Neuron (in vitro differentiated cells): Measurements from ENCODE around the gene KRT77.
"Not testable (repeated sequence)": the region's sequence is repeated elsewhere in the genome, so short reads cannot be mapped to it uniquely, and the experiment has no call there.

ENCODE experiments used
- H2AFZ ChIP-seq: one replicate; pipeline ENCODE4 v1.6.1; 2013; ENCODE audit warnings: low read depth, mild to moderate bottlenecking, inconsistent platforms, low read length, moderate library complexity
- H3K27me3 ChIP-seq: one replicate; pipeline ENCODE4 v1.6.1; 2013; ENCODE audit warnings: low read length; ENCODE audit not compliant: insufficient read depth
- H3K36me3 ChIP-seq: one replicate; pipeline ENCODE4 v1.6.1; 2013; ENCODE audit warnings: low read length; ENCODE audit not compliant: insufficient read depth
- H3K4me1 ChIP-seq: one replicate; pipeline ENCODE4 v1.6.1; 2013; ENCODE audit warnings: low read length; ENCODE audit not compliant: insufficient read depth
- H3K4me3 ChIP-seq: 2 replicates; pipeline ENCODE4 v1.5.1; 2013; ENCODE audit warnings: mild to moderate bottlenecking, low read length, moderate library complexity
- H3K9me3 ChIP-seq: one replicate; pipeline ENCODE4 v1.6.1; 2013; ENCODE audit warnings: low read length

The KRT77 gene

GRCh38 chr12:52703424-52703823, at the start of gene KRT77:
KRT77 (minus strand) TSS chr12:52703524; CDS start chr12:52703434, 90 bp downstream.
- no peaks in the 10 kb centered on the region for H3K27me3 ChIP-seq

GRCh38 chr12:52752516-52752915, 49.2 kb upstream of the KRT77 start:
- H3K36me3 ChIP-seq: no peaks in the 10 kb centered on the region
- no peaks in the 10 kb centered on the region for H3K4me1 ChIP-seq
- H3K27me3 ChIP-seq: peaks cover 3% of the 10 kb centered on the region

More at GRCh38 chr12:52703424-52703823, at the start of gene KRT77:
- Histone ChIP-seq H3K36me3 (no peaks in the 10 kb centered on the region), H3K4me3 (no peak within 1 kb of the TSS), H3K9me3 (no peaks in the 10 kb centered on the region), H3K4me1 (no peaks in the 10 kb centered on the region), H2AFZ (no peak within 1 kb of the TSS)

DNA sequence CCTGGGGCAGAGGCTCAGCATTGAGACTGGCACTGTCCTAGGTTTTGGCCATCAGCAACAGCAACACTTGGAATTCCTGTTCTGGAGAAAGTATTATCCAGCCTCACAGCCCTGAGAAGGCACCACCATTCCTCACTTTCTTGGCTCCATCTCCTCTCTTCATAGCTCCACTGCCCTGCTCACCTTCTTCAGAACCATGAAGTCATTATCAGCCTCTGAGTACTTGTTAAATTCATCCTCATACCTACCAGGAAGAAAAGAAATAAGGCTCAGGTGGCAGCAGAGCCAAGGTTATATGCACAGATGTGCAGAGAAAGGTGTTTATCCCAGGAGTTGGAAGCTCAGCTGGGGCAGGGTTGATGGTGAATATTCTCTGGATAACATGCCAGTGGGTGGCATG, 48.5 kb upstream of the KRT77 start:
- Histone ChIP-seq H3K27me3 (peaks cover 3% of the 10 kb centered on the region), H2AFZ (no peak overlapping the region), H3K36me3 (no peaks in the 10 kb centered on the region)

More at GRCh38 chr12:52752516-52752915, 49.2 kb upstream of the KRT77 start:
- Histone ChIP-seq H3K4me3 (no peak overlapping the region), H3K9me3 (no peaks in the 10 kb centered on the region), H2AFZ (no peak overlapping the region)

DNA sequence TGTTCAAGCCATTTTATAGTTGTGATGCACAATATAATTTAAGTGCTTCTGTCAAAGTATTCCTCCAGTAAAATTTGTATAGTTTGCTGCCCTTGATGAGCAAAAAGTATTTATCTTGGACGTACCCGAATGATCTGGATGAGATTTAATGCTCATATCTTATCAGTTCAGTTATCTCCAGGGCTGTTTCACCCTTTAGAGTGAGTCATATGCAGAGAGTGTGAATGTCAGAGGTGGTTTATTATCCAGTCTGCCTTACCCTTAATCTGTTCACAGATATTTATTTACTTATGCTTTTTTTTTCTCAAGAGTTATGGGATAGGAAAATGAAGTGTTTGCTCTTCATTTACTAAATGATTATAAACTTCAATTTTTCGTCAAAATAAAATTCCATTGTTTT, 47.2 kb upstream of the KRT77 start:
- H3K4me1 ChIP-seq, H3K27me3 ChIP-seq: not testable (repeated sequence)

More for the DNA sequence above, 48.5 kb upstream of the KRT77 start:
- no peaks in the 10 kb centered on the region for H3K4me1 ChIP-seq
- H3K4me3 ChIP-seq: no peak overlapping the region
- H3K9me3 ChIP-seq: no peaks in the 10 kb centered on the region

GRCh38 chr12:52749827-52750226, 46.5 kb upstream of the KRT77 start:
- Histone ChIP-seq H3K36me3 (no peaks in the 10 kb centered on the region), H3K9me3 (no peaks in the 10 kb centered on the region), H3K4me1 (no peaks in the 10 kb centered on the region), H2AFZ (no peak overlapping the region), H3K4me3 (no peak overlapping the region), H3K27me3 (peaks cover 3% of the 10 kb centered on the region)

More for the DNA sequence above, 47.2 kb upstream of the KRT77 start:
- H3K4me3 ChIP-seq, H3K36me3 ChIP-seq, H3K9me3 ChIP-seq, H2AFZ ChIP-seq: not testable (repeated sequence)

- Histone ChIP-seq H3K36me3 (no peaks in the 10 kb centered on the region), H2AFZ (no peak overlapping the region), H3K4me1 (no peaks in the 10 kb centered on the region), H3K4me3 (no peak overlapping the region), H3K9me3 (no peaks in the 10 kb centered on the region), H3K27me3 (peaks cover 3% of the 10 kb centered on the region)
These were observed 45.3 kb upstream of the KRT77 start for GRCh38 chr12:52748578-52748977.

GRCh38 chr12:52745554-52745953, 42.2 kb upstream of the KRT77 start:
- H3K27me3 ChIP-seq: peaks cover 3% of the 10 kb centered on the region
- no peaks in the 10 kb centered on the region for H3K36me3 ChIP-seq
- no peak overlapping the region for H3K4me3 ChIP-seq
- H2AFZ ChIP-seq: no peak overlapping the region
- H3K9me3 ChIP-seq: no peaks in the 10 kb centered on the region
- no peaks in the 10 kb centered on the region for H3K4me1 ChIP-seq

DNA sequence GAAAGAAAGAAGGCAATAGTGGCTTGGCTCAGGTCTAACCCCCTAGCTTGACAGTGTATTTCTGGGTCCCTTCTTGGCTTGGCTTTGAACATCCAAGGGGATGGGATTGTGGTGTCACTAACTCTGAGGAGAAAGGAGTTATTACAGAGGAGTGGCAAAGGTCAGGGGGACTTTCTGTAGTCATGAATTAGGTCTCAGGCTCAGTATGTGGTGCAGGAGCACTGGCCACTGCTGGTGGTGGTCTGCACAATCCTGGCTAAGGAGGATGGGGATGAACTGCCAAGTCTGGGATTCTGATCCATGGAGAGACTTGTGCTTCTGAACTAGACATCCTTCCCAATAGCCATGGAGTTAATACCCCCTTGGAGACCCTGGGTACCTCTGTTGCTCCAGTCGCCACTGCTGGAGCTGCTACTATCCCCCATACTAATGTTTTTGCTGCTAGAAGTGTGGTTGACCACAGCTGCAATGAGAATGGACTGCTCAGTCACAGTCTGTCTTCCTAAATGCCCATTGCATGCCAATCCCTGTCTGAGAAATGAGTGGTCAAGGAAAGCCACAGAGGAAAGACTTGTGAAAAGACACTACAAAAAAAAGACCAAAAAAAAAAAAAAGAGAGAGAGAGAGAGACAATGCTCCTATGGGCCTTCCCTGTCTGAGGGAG, 41.3 kb upstream of the KRT77 start:
- no peaks in the 10 kb centered on the region for H3K4me1 ChIP-seq
- H3K36me3 ChIP-seq: no peaks in the 10 kb centered on the region
- H3K27me3 ChIP-seq: peaks cover 3% of the 10 kb centered on the region

GRCh38 chr12:52742822-52743457, 39.6 kb upstream of the KRT77 start:
- no peaks in the 10 kb centered on the region for H3K27me3 ChIP-seq
- no peak overlapping the region for H2AFZ ChIP-seq
- no peak overlapping the region for H3K4me3 ChIP-seq
- no peaks in the 10 kb centered on the region for H3K36me3 ChIP-seq
- H3K4me1 ChIP-seq: no peaks in the 10 kb centered on the region
- H3K9me3 ChIP-seq: no peaks in the 10 kb centered on the region

More for the DNA sequence above, 41.3 kb upstream of the KRT77 start:
- no peak overlapping the region for H2AFZ ChIP-seq
- no peak overlapping the region for H3K4me3 ChIP-seq
- no peaks in the 10 kb centered on the region for H3K9me3 ChIP-seq

DNA sequence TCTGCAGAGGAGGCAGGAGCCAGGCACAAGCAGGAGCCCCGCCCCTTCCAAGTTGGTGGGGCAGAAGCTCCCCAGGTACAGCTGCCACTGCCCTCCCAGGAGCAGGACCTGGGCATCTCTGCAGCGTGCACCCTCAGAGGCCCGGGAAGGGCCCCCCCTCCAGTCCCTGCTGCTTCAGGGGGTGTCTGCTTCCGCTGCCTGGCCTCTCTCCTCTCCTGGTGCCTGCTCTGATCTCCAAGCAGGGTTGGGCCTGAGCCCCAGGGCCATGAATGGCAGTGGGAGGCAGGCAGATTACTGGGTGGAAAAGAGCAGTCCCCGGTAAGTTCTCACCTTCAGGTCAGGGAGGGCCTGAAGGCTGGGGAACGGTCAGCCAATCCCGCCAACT, 38.9 kb upstream of the KRT77 start:
- Histone ChIP-seq H3K27me3 (no peaks in the 10 kb centered on the region), H2AFZ (no peak overlapping the region), H3K4me1 (no peaks in the 10 kb centered on the region), H3K36me3 (no peaks in the 10 kb centered on the region), H3K4me3 (no peak overlapping the region), H3K9me3 (no peaks in the 10 kb centered on the region)

DNA sequence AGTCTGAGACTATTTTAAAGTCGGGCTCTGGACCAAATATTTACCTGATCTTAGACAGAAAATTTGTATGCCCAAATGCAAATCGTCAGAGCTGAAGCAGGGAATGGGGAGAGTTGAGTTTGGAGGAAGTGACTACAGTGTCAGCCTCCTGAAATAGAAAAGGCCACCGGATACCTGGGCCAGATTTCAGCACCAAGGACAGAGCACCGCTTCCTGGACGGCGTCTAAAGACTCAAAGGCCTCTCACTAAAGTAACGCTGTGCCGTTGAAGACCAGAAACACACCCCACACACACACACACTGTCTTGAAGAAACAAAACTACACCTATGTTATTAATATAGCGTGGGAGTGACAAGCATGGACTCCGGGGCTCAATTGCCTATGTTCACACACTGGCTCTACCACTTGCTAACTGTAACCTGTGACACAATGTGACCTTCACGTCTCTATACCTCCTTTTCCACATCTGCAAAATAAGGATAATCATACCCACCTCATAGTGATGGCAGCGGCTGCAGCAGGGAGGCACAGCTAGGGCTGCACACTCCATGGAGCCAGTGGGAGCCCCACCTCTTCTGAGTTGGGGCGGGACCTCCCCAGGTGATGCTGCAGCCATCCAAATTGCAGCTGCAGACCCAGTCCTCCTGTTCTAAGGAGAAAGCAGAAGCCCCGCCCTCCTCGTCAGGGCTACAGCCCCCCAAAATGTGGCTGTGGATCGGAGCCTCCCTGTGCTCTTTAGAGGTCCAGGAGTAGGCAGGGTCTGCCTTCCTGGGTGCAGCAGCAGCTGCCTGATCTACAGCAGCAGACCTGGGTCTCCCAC, 38.3 kb upstream of the KRT77 start:
- Histone ChIP-seq H3K9me3 (no peaks in the 10 kb centered on the region), H3K4me1 (no peaks in the 10 kb centered on the region), H2AFZ (no peak overlapping the region), H3K36me3 (no peaks in the 10 kb centered on the region), H3K27me3 (no peaks in the 10 kb centered on the region), H3K4me3 (no peak overlapping the region)

- no peak overlapping the region for H2AFZ ChIP-seq
- H3K36me3 ChIP-seq: no peaks in the 10 kb centered on the region
- no peaks in the 10 kb centered on the region for H3K27me3 ChIP-seq
- no peak overlapping the region for H3K4me3 ChIP-seq
- no peaks in the 10 kb centered on the region for H3K4me1 ChIP-seq
- H3K9me3 ChIP-seq: no peaks in the 10 kb centered on the region
These were observed 37.3 kb upstream of the KRT77 start for GRCh38 chr12:52740584-52740983.

DNA sequence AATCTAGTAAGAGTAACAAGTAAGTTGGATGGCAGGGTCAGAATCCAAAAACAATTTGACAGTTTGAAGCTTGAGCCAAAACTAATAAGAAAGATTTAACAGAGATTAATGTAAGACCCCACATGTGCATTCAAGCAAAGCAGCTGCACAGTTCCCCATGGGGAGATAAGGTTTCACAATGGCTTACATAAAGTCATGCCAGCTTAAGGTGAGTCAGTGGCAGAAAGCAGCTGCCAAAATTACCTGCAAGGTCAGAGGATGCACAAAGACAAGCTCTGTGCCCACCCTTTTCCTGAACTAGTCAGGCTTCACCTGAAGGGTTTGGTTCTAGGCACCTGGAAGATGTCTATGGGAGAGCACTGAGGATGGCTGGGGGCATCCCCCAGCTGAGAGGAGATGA, 36.6 kb upstream of the KRT77 start:
- H3K27me3 ChIP-seq: no peaks in the 10 kb centered on the region
- no peaks in the 10 kb centered on the region for H3K9me3 ChIP-seq
- no peak overlapping the region for H3K4me3 ChIP-seq
- no peak overlapping the region for H2AFZ ChIP-seq
- no peaks in the 10 kb centered on the region for H3K36me3 ChIP-seq
- no peaks in the 10 kb centered on the region for H3K4me1 ChIP-seq
